SJCRH30 (cell line): ENCODE results near the gene PREX1. TPM values are rescaled to one million over a fixed set of nuclear protein-coding genes. Genes with fewer than 3 reads are reported as not detected.

ENCODE experiments used
- DNase-seq, 2 experiments: peaks; one replicate each; pipeline ENCODE4 v3.0.0-alpha.2; 2015 to 2020
- H3K27ac ChIP-seq: fragments of 250-450 bp; sonication (Bioruptor Pico); 2 replicates; pipeline ENCODE4 v1.5.1; 2020; ENCODE audit warnings: mild to moderate bottlenecking, moderate library complexity
- H3K27me3 ChIP-seq: fragments of 250-450 bp; sonication (Bioruptor Pico); 2 replicates; pipeline ENCODE4 v1.5.1; 2020; ENCODE audit warnings: mild to moderate bottlenecking, moderate library complexity
- H3K36me3 ChIP-seq: fragments of 250-450 bp; sonication (Bioruptor Pico); 2 replicates; pipeline ENCODE4 v1.5.1; 2020; ENCODE audit warnings: mild to moderate bottlenecking, moderate library complexity
- H3K4me1 ChIP-seq: fragments of 250-450 bp; sonication (Bioruptor Pico); 2 replicates; pipeline ENCODE4 v1.5.1; 2020; ENCODE audit warnings: mild to moderate bottlenecking, moderate library complexity
- H3K4me3 ChIP-seq: fragments of 250-450 bp; sonication (Bioruptor Pico); 2 replicates; pipeline ENCODE4 v1.5.1; 2020; ENCODE audit warnings: mild to moderate bottlenecking, moderate library complexity
- H3K9me3 ChIP-seq: fragments of 250-450 bp; sonication (Bioruptor Pico); replicated peaks from 2 replicates; pipeline ENCODE4 v1.5.1; 2020; ENCODE audit warnings: mild to moderate bottlenecking, moderate library complexity
- total RNA-seq: library from RNA; depleted of rRNA; stranded (reverse); fragments of >200 nt; shearing (Covaris generic); gene quantifications from 2 replicates; pipeline ENCODE4 v1.2.3, GENCODE V29; 2014

The PREX1 gene
- total RNA-seq, 1 experiment from 2014 or later = 88.9 TPM

DNA sequence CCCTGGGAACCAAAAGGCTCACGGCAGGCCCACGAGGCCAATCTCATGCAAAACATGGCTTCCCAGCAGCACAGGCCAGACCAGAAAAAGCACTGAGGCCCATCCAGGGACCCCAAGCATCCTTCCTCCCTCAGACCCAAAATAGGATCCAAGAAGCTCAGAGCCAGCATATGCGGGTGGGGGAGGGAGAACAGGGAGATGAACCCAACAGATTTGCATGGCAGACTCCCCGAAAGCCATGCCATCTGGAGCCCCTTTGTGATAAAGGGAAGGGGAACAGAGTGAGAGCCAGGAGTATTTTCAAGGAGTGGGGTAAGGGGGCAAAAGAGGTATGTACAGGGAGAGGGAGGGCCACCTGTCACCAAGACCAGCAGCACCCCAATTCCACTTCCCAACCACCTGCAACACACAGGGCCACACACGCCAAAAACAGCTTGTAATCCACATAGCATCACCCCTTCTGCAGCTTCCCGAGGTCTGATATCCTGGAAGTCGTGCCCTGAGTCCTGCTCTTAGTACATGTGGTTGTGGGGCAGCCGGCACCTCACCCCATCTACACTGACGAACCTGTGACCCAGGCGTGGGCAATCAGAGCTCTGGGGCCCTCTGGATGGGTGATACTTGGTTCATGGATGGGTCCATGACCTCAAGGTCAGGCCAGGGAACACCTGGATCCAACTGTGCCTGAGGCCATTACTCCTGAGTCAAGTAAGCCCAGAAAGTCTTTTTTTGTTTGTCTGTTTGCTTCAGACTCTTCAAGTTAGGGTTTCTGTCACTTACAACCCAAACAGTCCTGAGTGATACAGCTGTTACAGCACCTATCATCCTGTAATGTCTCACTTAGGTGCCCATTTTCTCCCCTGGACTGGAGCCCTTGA, 24.4 kb downstream of the PREX1 start:
- H3K36me3 ChIP-seq = peaks cover 9% of the 10 kb centered on the region
- H3K9me3 ChIP-seq = peaks cover 13% of the 10 kb centered on the region
- no peak overlapping the region for H3K4me3 ChIP-seq
- H3K4me1 ChIP-seq = peaks cover 21% of the 10 kb centered on the region
- DNase-seq = no peak
- no peaks in the 10 kb centered on the region for H3K27me3 ChIP-seq
- H3K27ac ChIP-seq = no peak overlapping the region

DNA sequence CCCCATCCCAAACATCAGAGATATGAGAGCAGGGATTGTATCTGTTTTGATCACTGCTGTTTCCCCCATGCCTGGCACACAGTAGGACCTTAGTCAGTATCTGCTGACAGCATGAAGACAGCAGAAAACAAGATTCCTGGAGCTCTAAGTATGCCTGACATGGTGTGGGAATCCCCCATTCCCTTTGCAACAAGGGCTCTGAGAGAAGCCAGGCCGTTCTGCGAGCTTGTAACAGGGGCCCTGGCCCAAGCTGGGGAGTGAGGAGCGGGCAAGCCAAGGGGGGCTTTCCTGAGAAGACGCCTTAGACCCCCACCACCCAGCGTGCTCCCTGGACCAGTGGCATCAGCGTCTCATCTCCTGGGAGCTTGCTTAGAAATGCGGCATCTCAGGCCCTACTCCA, 25.2 kb downstream of the PREX1 start:
- Histone ChIP-seq H3K4me1 (peaks cover 28% of the 10 kb centered on the region), H3K27me3 (no peaks in the 10 kb centered on the region), H3K9me3 (peaks cover 13% of the 10 kb centered on the region), H3K36me3 (peaks cover 9% of the 10 kb centered on the region), H3K27ac (no peak overlapping the region), H3K4me3 (no peak overlapping the region)
- no peak for DNase-seq

DNA sequence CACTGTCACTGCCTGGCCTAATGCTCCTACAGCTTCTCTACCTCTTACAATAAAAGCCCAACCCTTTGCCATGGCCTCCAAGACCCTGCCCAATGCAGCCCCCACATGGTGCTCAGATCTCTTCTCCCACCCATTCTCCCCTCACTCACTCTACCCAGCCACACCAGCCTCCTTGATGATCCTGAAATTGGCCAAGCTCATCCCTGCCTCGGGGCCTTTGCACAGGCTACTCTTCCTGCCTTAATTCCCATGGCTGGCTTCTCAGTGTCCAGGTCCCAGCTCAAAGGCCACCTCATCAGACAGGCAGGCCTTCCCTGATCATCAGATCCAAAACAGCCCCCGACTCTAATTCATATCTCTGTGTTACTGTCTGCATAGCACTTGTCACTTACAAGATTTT, 25.6 kb downstream of the PREX1 start:
- no peak for DNase-seq
- peaks cover 7% of the 10 kb centered on the region for H3K36me3 ChIP-seq
- H3K9me3 ChIP-seq = peaks cover 11% of the 10 kb centered on the region
- no peak overlapping the region for H3K27ac ChIP-seq
- H3K27me3 ChIP-seq = no peaks in the 10 kb centered on the region
- no peak overlapping the region for H3K4me3 ChIP-seq
- H3K4me1 ChIP-seq = peaks cover 31% of the 10 kb centered on the region

DNA sequence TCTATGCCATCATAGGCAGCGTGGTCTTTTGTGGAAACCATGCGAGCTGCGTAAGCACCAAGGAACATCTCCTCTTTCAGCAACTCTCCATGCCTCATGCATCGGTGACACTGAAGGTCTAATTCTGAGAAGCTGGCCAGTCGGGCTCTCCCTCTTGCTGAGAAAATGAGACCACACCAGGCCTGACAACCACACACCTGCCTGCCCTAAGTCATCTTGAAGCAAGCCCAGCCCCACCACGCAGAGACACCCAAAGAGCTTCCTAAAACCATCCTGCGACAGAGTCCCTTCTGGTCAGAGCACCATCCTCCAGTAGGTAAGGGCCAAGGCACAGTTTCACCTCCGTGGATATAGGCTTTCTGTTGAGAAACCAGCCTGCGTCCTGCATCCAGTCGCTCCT, 26.6 kb downstream of the PREX1 start:
- H3K27ac ChIP-seq = no peak overlapping the region
- no peaks in the 10 kb centered on the region for H3K27me3 ChIP-seq
- DNase-seq = no peak
- peaks cover 39% of the 10 kb centered on the region for H3K4me1 ChIP-seq
- no peak overlapping the region for H3K4me3 ChIP-seq
- H3K9me3 ChIP-seq = peaks cover under 1% of the 10 kb centered on the region; the same call in 1 of the 2 replicates
- no peaks in the 10 kb centered on the region; the same call in 1 of the 2 replicates for H3K36me3 ChIP-seq

DNA sequence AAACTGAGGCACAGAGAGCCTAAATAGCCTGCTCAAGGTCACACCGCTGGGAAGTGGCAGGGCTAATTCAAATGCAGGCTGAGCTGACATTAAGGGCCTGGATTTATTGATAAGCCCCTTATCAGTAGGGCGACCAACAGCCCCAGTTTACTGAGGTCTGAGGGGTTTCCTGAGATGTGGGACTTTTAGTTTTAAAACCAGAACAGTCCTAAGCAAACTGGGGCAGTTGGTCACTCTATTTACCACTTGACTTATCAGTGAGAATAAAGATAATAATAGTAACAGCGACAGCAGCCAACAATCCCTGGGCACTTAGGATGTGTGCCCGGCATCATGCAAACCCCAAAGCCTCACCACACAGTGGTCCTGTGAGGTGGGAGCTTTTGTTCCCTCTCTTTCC, 27.6 kb downstream of the PREX1 start:
- no peaks in the 10 kb centered on the region for H3K36me3 ChIP-seq

DNA sequence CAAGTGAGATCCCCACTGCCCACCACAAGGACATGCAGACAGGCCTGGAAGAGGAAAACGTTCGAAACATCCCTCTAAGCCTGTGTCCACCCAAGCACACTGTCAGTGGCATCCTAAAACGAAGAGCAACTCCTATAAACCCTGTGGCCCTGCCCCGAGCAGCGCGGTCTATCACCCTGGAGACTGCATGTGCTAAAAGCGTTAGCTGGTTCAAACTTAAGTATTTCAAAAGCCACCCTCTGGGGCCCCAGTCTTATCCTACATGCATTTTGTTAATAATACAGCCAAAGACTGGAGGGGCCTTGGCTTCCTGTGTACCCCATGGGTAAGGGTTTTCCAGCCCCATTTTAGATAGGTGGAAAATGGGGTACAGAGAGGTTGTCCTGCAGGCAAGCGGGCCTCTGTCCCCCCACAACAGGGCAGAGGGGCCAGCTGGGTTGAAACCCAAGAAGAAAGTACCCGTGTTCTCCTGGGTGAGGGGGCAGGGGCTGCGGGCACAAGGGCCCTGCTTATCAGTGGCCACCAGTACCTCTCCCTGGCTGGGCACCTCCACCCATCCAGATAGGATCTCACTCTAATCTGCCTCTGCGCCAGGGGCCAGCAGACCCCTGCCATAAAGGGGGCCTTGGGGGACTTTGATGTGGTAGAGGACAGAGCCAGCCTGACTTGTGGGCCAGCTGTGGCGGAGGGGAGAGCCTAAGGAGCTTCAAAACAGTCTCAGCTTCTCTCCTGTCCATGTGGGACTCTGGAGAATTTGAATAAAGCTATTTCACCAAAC, 28.3 kb downstream of the PREX1 start:
- Histone ChIP-seq H3K9me3 (no peaks in the 10 kb centered on the region), H3K27me3 (no peaks in the 10 kb centered on the region), H3K4me1 (peaks cover 54% of the 10 kb centered on the region), H3K27ac (peak overlapping the region; percentile 99), H3K4me3 (no peak overlapping the region), H3K36me3 (no peaks in the 10 kb centered on the region)
- peak; percentile 43 to 65 for DNase-seq

More for the DNA sequence above, 27.6 kb downstream of the PREX1 start:
- no peaks in the 10 kb centered on the region for H3K27me3 ChIP-seq
- no peak overlapping the region for H3K4me3 ChIP-seq
- peaks cover 49% of the 10 kb centered on the region for H3K4me1 ChIP-seq
- DNase-seq = no peak
- H3K27ac ChIP-seq = peak overlapping the region; percentile 99
- no peaks in the 10 kb centered on the region for H3K9me3 ChIP-seq

DNA sequence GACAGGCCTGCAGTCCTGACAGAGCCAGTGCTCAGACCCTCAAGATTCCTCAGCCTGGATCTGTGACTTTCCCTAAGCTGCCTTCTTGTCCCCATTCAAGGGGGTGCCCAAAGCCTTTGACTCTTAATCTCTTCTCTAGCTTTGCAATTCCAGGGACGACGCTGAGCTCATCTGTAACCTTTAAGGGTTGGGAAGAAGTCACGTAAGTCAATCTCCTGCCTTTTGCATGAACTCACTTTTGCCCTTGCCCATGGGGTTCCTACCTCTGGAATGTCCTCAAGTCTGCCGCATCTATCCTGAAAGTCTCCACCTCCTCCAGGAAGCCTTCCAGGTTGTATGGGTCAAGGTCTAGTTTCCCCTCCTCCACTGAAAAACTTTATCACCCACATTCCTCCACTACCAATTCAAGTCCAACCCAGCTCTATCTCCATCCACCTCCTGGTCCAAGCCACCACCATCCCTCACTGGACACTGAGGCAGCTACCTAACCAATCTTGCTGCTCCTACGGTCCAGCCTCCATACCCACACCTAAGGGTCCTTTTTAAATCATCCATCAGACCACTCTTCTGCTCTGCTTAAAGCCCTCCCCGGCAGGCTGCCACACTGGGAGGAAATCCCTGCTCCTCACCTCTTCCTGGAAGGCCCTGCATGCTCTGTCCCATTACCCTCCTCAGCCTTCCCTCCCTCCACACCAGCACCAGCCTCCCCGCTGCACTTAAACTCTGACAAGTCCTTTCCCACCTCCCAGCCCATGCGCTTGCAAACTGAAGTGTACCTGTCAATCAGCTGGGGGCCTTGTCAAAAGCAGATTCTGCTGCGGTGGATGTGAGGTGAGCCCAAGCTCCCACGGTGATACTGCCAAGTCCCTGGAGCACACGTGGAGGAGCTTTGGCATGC, 29.7 kb downstream of the PREX1 start:
- no peaks in the 10 kb centered on the region for H3K36me3 ChIP-seq
- H3K4me1 ChIP-seq = peaks cover 60% of the 10 kb centered on the region
- H3K27me3 ChIP-seq = no peaks in the 10 kb centered on the region
- no peaks in the 10 kb centered on the region for H3K9me3 ChIP-seq
- DNase-seq = peak in 1 of 2 experiments; percentile 48
- H3K27ac ChIP-seq = peak overlapping the region; percentile 99
- peak overlapping the region; percentile 49 for H3K4me3 ChIP-seq

DNA sequence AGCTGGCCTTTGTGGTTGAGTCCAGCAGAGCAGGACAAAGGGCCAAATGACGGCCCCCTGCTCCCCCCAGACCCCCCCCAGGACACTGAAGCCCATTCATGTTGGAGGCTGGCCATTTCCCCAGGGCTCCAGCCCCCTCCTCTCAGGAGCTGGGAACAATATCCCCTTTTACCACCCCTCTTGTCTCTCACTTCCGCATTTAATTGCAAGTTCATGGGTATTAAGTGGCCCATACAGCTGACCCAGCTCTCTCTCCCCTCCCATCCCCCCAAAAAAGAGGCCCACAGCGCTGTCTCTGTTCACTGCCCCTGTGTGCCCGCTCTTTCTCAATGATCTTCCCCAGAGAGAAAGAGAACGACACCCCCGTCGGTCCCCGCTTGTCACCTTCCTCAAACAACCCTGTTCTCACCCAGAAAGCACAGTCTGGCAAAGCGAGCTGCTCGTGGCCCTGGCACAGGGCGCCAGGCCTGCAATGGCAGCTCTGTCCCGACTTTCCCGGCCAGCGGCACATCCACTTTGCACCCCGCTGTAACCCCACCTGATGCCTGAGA, 30.4 kb downstream of the PREX1 start:
- Histone ChIP-seq H3K4me1 (peaks cover 60% of the 10 kb centered on the region), H3K36me3 (no peaks in the 10 kb centered on the region), H3K9me3 (no peaks in the 10 kb centered on the region), H3K4me3 (peak overlapping the region; percentile 49), H3K27me3 (no peaks in the 10 kb centered on the region), H3K27ac (peak overlapping the region; percentile 99)
- peak; percentile 96 to 100 for DNase-seq

DNA sequence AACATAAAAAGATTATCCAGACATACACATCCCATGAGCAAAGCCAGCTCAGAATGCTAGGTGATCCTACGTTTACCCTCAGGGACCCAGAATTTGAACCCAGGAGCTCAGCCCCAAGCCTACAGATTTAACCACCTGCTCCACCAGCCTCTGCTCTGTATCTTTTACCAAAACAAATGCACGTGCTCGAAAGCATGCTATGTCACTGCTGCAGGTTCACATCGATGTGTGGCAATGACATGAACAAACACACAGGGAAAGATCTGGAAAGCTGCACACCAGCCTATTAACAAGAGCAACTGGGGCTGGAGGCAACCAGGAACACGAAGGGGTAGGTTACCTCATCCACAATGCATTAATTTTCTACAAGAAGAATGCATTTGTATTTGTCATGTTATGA, 32.1 kb downstream of the PREX1 start:
- Histone ChIP-seq H3K9me3 (no peaks in the 10 kb centered on the region), H3K27ac (peak overlapping the region; percentile 99; the same call in 1 of the 2 replicates), H3K36me3 (no peaks in the 10 kb centered on the region), H3K27me3 (no peaks in the 10 kb centered on the region), H3K4me3 (no peak overlapping the region), H3K4me1 (peaks cover 60% of the 10 kb centered on the region)
- DNase-seq = peak in 1 of 2 experiments; percentile 61

DNA sequence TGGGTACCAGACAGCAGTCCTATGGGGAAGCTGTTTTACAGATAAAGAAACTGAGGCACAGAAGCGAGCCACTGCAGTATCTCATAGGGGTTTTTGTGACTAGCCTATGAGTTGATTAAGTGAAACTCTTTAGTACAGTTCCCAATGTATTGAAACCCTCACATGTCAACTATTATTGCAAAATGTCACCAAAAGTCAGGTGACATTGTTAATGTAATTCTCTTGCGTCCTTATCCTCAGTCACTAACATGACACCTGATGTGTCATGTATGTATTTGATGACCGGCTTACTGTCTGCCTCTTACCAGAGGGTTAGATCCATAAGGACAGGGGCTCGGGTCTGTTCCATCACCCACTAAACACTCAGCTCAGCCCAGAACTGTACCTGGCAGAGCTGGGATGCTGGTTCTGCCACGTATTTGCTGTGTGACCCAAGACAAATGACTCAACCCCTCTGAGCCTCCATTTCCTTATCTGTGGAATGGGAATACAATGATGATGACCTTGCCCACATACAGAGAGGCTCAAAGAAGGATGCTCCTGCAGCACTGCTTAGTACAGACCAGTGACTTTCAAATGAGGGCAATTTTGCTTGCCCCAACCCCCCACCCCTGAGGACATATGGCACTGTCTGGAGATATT, 32.9 kb downstream of the PREX1 start:
- no peak for DNase-seq
- Histone ChIP-seq H3K27ac (no peak overlapping the region), H3K36me3 (no peaks in the 10 kb centered on the region), H3K4me3 (no peak overlapping the region), H3K9me3 (no peaks in the 10 kb centered on the region), H3K27me3 (no peaks in the 10 kb centered on the region), H3K4me1 (peaks cover 58% of the 10 kb centered on the region)

DNA sequence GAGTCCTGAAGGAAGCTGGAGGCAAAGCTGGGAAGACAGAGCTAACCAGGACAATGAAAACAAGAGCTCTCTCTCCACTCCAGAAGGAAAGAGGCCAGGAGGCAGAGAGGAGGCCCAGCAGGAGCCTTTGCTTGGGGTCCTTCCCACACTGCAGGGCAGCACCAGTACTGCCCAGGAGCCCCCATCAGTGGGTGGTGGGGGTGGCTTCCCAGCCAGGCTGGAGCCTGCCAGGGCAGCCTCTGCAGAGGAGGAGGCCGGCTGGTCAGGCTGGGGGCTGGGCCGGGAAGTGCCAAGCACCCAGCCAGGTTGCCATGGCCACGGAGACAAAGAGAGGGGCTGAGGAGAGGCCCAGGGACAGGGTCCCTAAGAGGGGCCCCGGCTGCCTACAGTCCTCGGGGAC, 33.4 kb downstream of the PREX1 start:
- Histone ChIP-seq H3K4me3 (no peak overlapping the region), H3K27ac (no peak overlapping the region), H3K4me1 (peaks cover 56% of the 10 kb centered on the region), H3K9me3 (no peaks in the 10 kb centered on the region), H3K36me3 (no peaks in the 10 kb centered on the region), H3K27me3 (no peaks in the 10 kb centered on the region)
- no peak for DNase-seq

DNA sequence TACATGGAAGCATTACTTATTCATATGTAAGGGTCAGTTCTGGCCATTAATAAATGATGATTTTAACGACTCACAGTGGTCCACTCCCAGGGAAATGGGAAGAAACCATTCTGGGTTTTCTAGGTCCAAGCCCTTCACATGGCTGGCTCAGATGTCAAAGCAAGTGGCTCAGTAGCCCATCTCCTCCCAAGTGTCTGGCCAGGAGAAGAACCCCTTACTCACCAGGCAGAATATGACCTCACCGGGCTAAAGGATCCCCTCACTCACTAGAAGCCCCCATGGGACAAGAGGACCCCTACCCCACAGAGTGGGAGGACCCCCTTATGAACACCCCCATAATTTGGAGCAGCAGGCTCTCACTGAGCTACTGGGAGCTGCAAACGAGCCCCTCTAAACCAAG, 34.0 kb downstream of the PREX1 start:
- no peak for DNase-seq
- Histone ChIP-seq H3K9me3 (no peaks in the 10 kb centered on the region), H3K4me1 (peaks cover 56% of the 10 kb centered on the region), H3K27ac (no peak overlapping the region), H3K36me3 (no peaks in the 10 kb centered on the region), H3K27me3 (no peaks in the 10 kb centered on the region), H3K4me3 (no peak overlapping the region)

DNA sequence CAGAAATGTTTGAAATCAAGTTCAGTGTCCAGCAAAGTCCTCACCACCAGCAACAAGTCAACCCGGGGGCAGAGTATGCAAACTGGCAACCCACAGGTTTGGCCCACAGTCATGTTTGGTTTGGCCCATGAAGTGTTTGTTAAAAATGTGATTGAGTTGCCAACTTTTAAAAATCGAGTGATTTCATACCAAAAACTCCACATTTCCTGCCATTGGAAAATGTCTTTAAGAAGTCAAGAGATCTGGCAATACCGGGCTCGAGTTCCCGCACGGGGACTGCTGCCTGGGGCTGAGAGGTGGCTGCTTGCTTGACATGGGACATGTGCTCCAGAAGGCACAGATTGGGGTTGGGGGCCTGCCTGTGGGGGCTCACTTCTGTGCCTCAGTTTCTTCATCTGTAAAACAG, 36.1 kb downstream of the PREX1 start:
- Histone ChIP-seq H3K27ac (no peak overlapping the region), H3K27me3 (no peaks in the 10 kb centered on the region), H3K9me3 (no peaks in the 10 kb centered on the region), H3K4me3 (no peak overlapping the region), H3K36me3 (no peaks in the 10 kb centered on the region), H3K4me1 (peaks cover 55% of the 10 kb centered on the region)
- no peak for DNase-seq

DNA sequence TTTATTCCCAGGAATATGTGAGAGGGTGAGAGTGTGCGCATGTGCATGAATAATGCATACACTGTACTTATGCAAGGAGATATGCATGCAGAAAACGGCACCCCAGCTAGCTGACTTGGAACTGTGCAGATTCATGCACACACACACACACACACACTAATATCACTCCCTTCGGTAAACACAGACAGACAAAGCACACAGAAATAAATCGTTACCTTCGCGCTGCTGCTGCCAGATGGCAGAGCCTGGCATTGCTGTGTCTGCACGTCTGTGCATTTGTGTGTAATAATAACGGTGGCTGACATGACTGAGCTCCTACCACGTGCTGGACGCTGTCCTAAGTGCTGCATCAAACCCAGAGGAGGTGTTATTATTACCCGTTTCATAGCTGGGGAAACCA, 36.8 kb downstream of the PREX1 start:
- Histone ChIP-seq H3K9me3 (no peaks in the 10 kb centered on the region), H3K27me3 (no peaks in the 10 kb centered on the region), H3K4me3 (no peak overlapping the region), H3K36me3 (no peaks in the 10 kb centered on the region), H3K4me1 (peaks cover 50% of the 10 kb centered on the region), H3K27ac (no peak overlapping the region)
- no peak for DNase-seq
